ENCODE measurements around the gene STX3. TPM values are rescaled to one million over a fixed set of nuclear protein-coding genes. Genes with fewer than 3 reads are reported as not detected.

STX3 gene
- total and polyA plus RNA-seq, 7 donors: 3.8 to 11.1 (median 7.3) TPM

GRCh38 chr11:59800390-59801025 lies 45.3 kb downstream of the STX3 start:
- no peak for DNase-seq
- ATAC-seq: no peak
- Histone ChIP-seq H3K9me3 (no peaks in the 10 kb centered on the region), H3K4me3 (no peak overlapping the region), H3K4me1 (peaks cover 8% of the 10 kb centered on the region), H3K27me3 (ENCODE audit: insufficient read depth in 3 of 3, low read length in 2 of 3) (no peaks in the 10 kb centered on the region), H3K27ac (peak overlapping the region; percentile 71), H3K36me3 (ENCODE audit: insufficient read depth in 1 of 2, low read depth in 1 of 2) (peaks cover 4 to 83% of the 10 kb centered on the region in 2 donors)
- 80 to 84% (median 82%) methylated on average over 7 of the region's 7 CpGs for WGBS, 3 donors
- TF ChIP-seq CTCF (IDR thresholded peaks at IDR 0.05): no peak
- intact Hi-C loops (cut with DNase I): loop anchor here (2.0 to 10.0 kb wide), 5 partner anchors 46 to 266 kb away; partner anchors contain the start of genes PATL1 (in 1 of the 2) and STX3 (in 1 of the 2)

GRCh38 chr11:59801160-59801706 lies 46.1 kb downstream of the STX3 start:
- H3K27ac ChIP-seq: peak overlapping the region; percentile 71

GRCh38 chr11:59801981-59802638 lies 46.9 kb downstream of the STX3 start:
- H3K27me3 ChIP-seq (ENCODE audit: insufficient read depth in 3 of 3, low read length in 2 of 3): no peaks in the 10 kb centered on the region
- DNase-seq (no peak), ATAC-seq (peak; percentile 82 to 92 (median 86))
- TF ChIP-seq CTCF (IDR thresholded peaks at IDR 0.05): no peak
- H3K4me1 ChIP-seq: peaks cover 8% of the 10 kb centered on the region
- peak overlapping the region; percentile 10 for H3K4me3 ChIP-seq
- H3K36me3 ChIP-seq (ENCODE audit: insufficient read depth in 1 of 2, low read depth in 1 of 2): peaks cover 4 to 83% of the 10 kb centered on the region in 2 donors
- 36 to 42% (median 40%) methylated on average over 5 of the region's 5 CpGs for WGBS, 3 donors
- H3K27ac ChIP-seq: peak overlapping the region; percentile 71
- H3K9me3 ChIP-seq: no peaks in the 10 kb centered on the region
- intact Hi-C loops (cut with DNase I): loop anchor here (1.0 to 10.0 kb wide), 6 partner anchors 47 to 267 kb away; partner anchors contain the start of genes PATL1 (in 1 of the 2) and STX3 (in 1 of the 2)

More at GRCh38 chr11:59801160-59801706, 46.1 kb downstream of the STX3 start:
- WGBS, 3 donors: 45 to 53% (median 50%) methylated on average over 2 of the region's 2 CpGs
- intact Hi-C loops (cut with DNase I): loop anchor here (2.0 to 10.0 kb wide), 5 partner anchors 46 to 266 kb away; partner anchors contain the start of genes PATL1 (in 1 of the 2) and STX3 (in 1 of the 2)
- no peak for TF ChIP-seq CTCF (IDR thresholded peaks at IDR 0.05)
- Histone ChIP-seq H3K36me3 (ENCODE audit: insufficient read depth in 1 of 2, low read depth in 1 of 2) (peaks cover 7 to 83% of the 10 kb centered on the region in 2 donors), H3K9me3 (no peaks in the 10 kb centered on the region), H3K4me3 (no peak overlapping the region), H3K4me1 (peaks cover 8% of the 10 kb centered on the region), H3K27me3 (ENCODE audit: insufficient read depth in 3 of 3, low read length in 2 of 3) (no peaks in the 10 kb centered on the region)
- no peak for DNase-seq
- no peak for ATAC-seq

GRCh38 chr11:59802639-59803176 lies 47.5 kb downstream of the STX3 start:
- DNase-seq: no peak
- H3K36me3 ChIP-seq (ENCODE audit: insufficient read depth in 1 of 2, low read depth in 1 of 2): peaks cover 4 to 83% of the 10 kb centered on the region in 2 donors
- WGBS, 3 donors: 45 to 48% (median 47%) methylated on average over 4 of the region's 4 CpGs
- no peaks in the 10 kb centered on the region for H3K27me3 ChIP-seq (ENCODE audit: insufficient read depth in 3 of 3, low read length in 2 of 3)
- peaks cover 8% of the 10 kb centered on the region for H3K4me1 ChIP-seq
- peak; percentile 79 for TF ChIP-seq CTCF (IDR thresholded peaks at IDR 0.05)
- peak overlapping the region; percentile 71 for H3K27ac ChIP-seq
- H3K4me3 ChIP-seq: peak overlapping the region; percentile 10
- intact Hi-C loops (cut with DNase I): loop anchor here (1.0 to 10.0 kb wide), 5 partner anchors 48 to 268 kb away; partner anchors contain the start of gene PATL1 (in 1 of the 2)
- H3K9me3 ChIP-seq: no peaks in the 10 kb centered on the region
- ATAC-seq: peak; percentile 79 to 94 (median 84)

All from psoas muscle (tissue), 8 donors.